ENCODE measurements around the gene B3GAT1. TPM values are rescaled to one million over a fixed set of nuclear protein-coding genes. Genes with fewer than 3 reads are reported as not detected.

B3GAT1 gene
- total and polyA plus RNA-seq, 2 donors (not counting 1 experiment from before 2014, with no cell fraction given), result under 0.01 TPM; not detected in 1

DNA sequence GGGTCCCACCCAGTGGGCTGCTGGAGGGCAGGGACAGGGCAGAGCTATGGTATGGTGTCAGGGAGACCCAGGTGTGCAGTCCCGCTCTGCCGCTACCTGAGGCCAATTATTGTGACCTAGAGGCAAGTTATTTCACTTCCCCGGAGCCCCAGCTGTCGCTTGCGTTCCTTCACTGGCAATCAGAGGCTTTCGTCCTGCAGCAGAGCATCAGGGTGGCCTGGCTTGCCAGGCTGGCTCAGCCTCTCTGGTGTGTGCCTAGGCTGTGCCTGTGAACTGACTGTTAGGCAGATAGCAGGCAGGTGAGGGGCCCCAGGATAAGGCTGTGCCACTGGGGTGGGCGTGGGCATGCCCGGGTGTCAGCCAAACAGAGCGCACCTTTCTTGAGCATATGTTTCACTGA is 48.9 kb downstream of the B3GAT1 start:
- TF ChIP-seq EZH2 (IDR thresholded peaks at IDR 0.05; ENCODE audit: low read length, missing control alignments), result no peak
- no peak for TF ChIP-seq CTCF (conservative IDR thresholded peaks at IDR 0.05 in 1 of 2, IDR thresholded peaks at IDR 0.05 in 1 of 2; ENCODE audit: low read depth in 1 of 2, low read length in 2 of 2)
- DNase-seq (ENCODE audit: low read depth in 2 of 2), result no peak
- Histone ChIP-seq H3K4me2 (ENCODE audit: extremely low read depth, insufficient read depth, low read length) (no peak overlapping the region), H3K36me3 (ENCODE audit: control insufficient read depth, insufficient read depth, low read length) (no peaks in the 10 kb centered on the region), H3K9me3 (ENCODE audit: control insufficient read depth, insufficient read depth, low read depth, low read length) (no peaks in the 10 kb centered on the region), H3K27me3 (ENCODE audit: control insufficient read depth, insufficient read depth, low read length) (no peaks in the 10 kb centered on the region), H3K4me1 (ENCODE audit: control insufficient read depth, extremely low read depth, insufficient read depth, low read length) (no peaks in the 10 kb centered on the region), H3K4me3 (replicated peaks in 1 of 4; ENCODE audit: control extremely low read depth in 1 of 4, insufficient read depth in 1 of 4, low read depth in 3 of 4, low read length in 4 of 4) (no peak overlapping the region), H3K27ac (ENCODE audit: insufficient read depth, low read length) (no peak overlapping the region), H4K20me1 (ENCODE audit: control insufficient read depth, extremely low read depth, insufficient read depth, low read length) (no peaks in the 10 kb centered on the region), H2AFZ (ENCODE audit: low read length) (no peak overlapping the region), H3K9ac (ENCODE audit: insufficient read depth, low read length) (no peak overlapping the region), H3K79me2 (ENCODE audit: control insufficient read depth, insufficient read depth, low read length) (no peaks in the 10 kb centered on the region)

GRCh38 chr11:134362192-134362901 is 49.7 kb downstream of the B3GAT1 start:
- Histone ChIP-seq H4K20me1 (ENCODE audit: control insufficient read depth, extremely low read depth, insufficient read depth, low read length) (no peaks in the 10 kb centered on the region), H3K9me3 (ENCODE audit: control insufficient read depth, insufficient read depth, low read depth, low read length) (no peaks in the 10 kb centered on the region), H3K4me1 (ENCODE audit: control insufficient read depth, extremely low read depth, insufficient read depth, low read length) (no peaks in the 10 kb centered on the region), H3K4me2 (ENCODE audit: extremely low read depth, insufficient read depth, low read length) (no peak overlapping the region), H3K27ac (ENCODE audit: insufficient read depth, low read length) (no peak overlapping the region), H3K4me3 (replicated peaks in 1 of 4; ENCODE audit: control extremely low read depth in 1 of 4, insufficient read depth in 1 of 4, low read depth in 3 of 4, low read length in 4 of 4) (no peak overlapping the region), H3K36me3 (ENCODE audit: control insufficient read depth, insufficient read depth, low read length) (no peaks in the 10 kb centered on the region), H3K27me3 (ENCODE audit: control insufficient read depth, insufficient read depth, low read length) (no peaks in the 10 kb centered on the region), H3K79me2 (ENCODE audit: control insufficient read depth, insufficient read depth, low read length) (no peaks in the 10 kb centered on the region), H3K9ac (ENCODE audit: insufficient read depth, low read length) (no peak overlapping the region), H2AFZ (ENCODE audit: low read length) (no peak overlapping the region)
- no peak for DNase-seq (ENCODE audit: low read depth in 2 of 2)
- TF ChIP-seq CTCF (conservative IDR thresholded peaks at IDR 0.05 in 1 of 2, IDR thresholded peaks at IDR 0.05 in 1 of 2; ENCODE audit: low read depth in 1 of 2, low read length in 2 of 2) (no peak), EZH2 (IDR thresholded peaks at IDR 0.05; ENCODE audit: low read length, missing control alignments) (no peak)

GRCh38 chr11:134361661-134362060 is 50.4 kb downstream of the B3GAT1 start:
- TF ChIP-seq EZH2 (IDR thresholded peaks at IDR 0.05; ENCODE audit: low read length, missing control alignments) (no peak), CTCF (conservative IDR thresholded peaks at IDR 0.05 in 1 of 2, IDR thresholded peaks at IDR 0.05 in 1 of 2; ENCODE audit: low read depth in 1 of 2, low read length in 2 of 2) (no peak)

More at GRCh38 chr11:134361661-134362060, 50.4 kb downstream of the B3GAT1 start:
- Histone ChIP-seq H4K20me1 (ENCODE audit: control insufficient read depth, extremely low read depth, insufficient read depth, low read length) (no peaks in the 10 kb centered on the region), H3K4me1 (ENCODE audit: control insufficient read depth, extremely low read depth, insufficient read depth, low read length) (no peaks in the 10 kb centered on the region), H3K9me3 (ENCODE audit: control insufficient read depth, insufficient read depth, low read depth, low read length) (no peaks in the 10 kb centered on the region), H3K27me3 (ENCODE audit: control insufficient read depth, insufficient read depth, low read length) (no peaks in the 10 kb centered on the region), H3K79me2 (ENCODE audit: control insufficient read depth, insufficient read depth, low read length) (no peaks in the 10 kb centered on the region), H3K27ac (ENCODE audit: insufficient read depth, low read length) (no peak overlapping the region), H3K4me3 (replicated peaks in 1 of 4; ENCODE audit: control extremely low read depth in 1 of 4, insufficient read depth in 1 of 4, low read depth in 3 of 4, low read length in 4 of 4) (no peak overlapping the region), H3K9ac (ENCODE audit: insufficient read depth, low read length) (no peak overlapping the region), H2AFZ (ENCODE audit: low read length) (no peak overlapping the region), H3K36me3 (ENCODE audit: control insufficient read depth, insufficient read depth, low read length) (no peaks in the 10 kb centered on the region), H3K4me2 (ENCODE audit: extremely low read depth, insufficient read depth, low read length) (no peak overlapping the region)
- no peak for DNase-seq (ENCODE audit: low read depth in 2 of 2)

All from fibroblast of lung (primary cell).